T47D (cell line): ENCODE results near the gene GMPPA.

Experiments used
- DNase-seq, 2 experiments: peaks; one replicate each; pipeline versions ENCODE4 v3.0.0 to v3.0.0-alpha.2; 2011 to 2012; ENCODE audit warnings: low read depth in 1 of 2, low spot score in 1 of 2
- JUND ChIP-seq: IDR thresholded peaks from 2 replicates; pipeline ENCODE4 v1.6.1; 2012; ENCODE audit warnings: low read depth
- in situ Hi-C: cut with HindIII; loops from 2 replicates; pipeline ENCODE4 v1.10.0; 2016; ENCODE audit warnings: low sequenced_read_pairs, low pct_unique_long_range_greater_than_20kb

GMPPA gene

GRCh38 chr2:219461047-219461514 is 37.6 kb upstream of the GMPPA start:
- in situ Hi-C loops = no loop called here
- no peak for TF ChIP-seq JUND
- DNase-seq = no peak

GRCh38 chr2:219461669-219462068 is 37.0 kb upstream of the GMPPA start:
- no peak for DNase-seq
- no peak for TF ChIP-seq JUND
- in situ Hi-C loops = no loop called here

- TF ChIP-seq JUND = no peak
- in situ Hi-C loops = no loop called here
- no peak for DNase-seq
These were observed 36.3 kb upstream of the GMPPA start for GRCh38 chr2:219462349-219462748.

- no peak for DNase-seq
- in situ Hi-C loops = no loop called here
- no peak for TF ChIP-seq JUND
These were observed 34.2 kb upstream of the GMPPA start for GRCh38 chr2:219464286-219465032.

GRCh38 chr2:219465659-219466561 is 32.8 kb upstream of the GMPPA start:
- in situ Hi-C loops = no loop called here
- TF ChIP-seq JUND = no peak
- DNase-seq = no peak

- DNase-seq = no peak
- in situ Hi-C loops = no loop called here
These were observed 31.6 kb upstream of the GMPPA start for GRCh38 chr2:219466816-219467735.

GRCh38 chr2:219467736-219468075 is 31.0 kb upstream of the GMPPA start:
- in situ Hi-C loops = no loop called here
- DNase-seq = peak; percentile 38 to 44
- no peak for TF ChIP-seq JUND

More at GRCh38 chr2:219466816-219467735, 31.6 kb upstream of the GMPPA start:
- no peak for TF ChIP-seq JUND

GRCh38 chr2:219468410-219469185 is 30.1 kb upstream of the GMPPA start:
- DNase-seq = no peak
- no peak for TF ChIP-seq JUND

GRCh38 chr2:219469186-219469724 is 29.4 kb upstream of the GMPPA start:
- in situ Hi-C loops = no loop called here
- TF ChIP-seq JUND = no peak
- DNase-seq = no peak

More at GRCh38 chr2:219468410-219469185, 30.1 kb upstream of the GMPPA start:
- in situ Hi-C loops = no loop called here

- no peak for DNase-seq
- no peak for TF ChIP-seq JUND
- in situ Hi-C loops = no loop called here
These were observed 28.3 kb upstream of the GMPPA start for GRCh38 chr2:219470429-219470828.
